HepG2 (cell line): ENCODE data around the gene RPP21. TPM values are rescaled to one million over a fixed set of nuclear protein-coding genes. Genes with fewer than 3 reads are reported as not detected.
A peak's percentile ranks its signal among the peaks of the same experiment; 100 is the strongest.

ENCODE experiments used
- CAMTA2 ChIP-seq: sonication (generic); formaldehyde crosslinking; IDR thresholded peaks from 2 replicates; pipeline ENCODE4 v1.4.0; 2020; ENCODE audit warnings: mild to moderate bottlenecking, missing genetic modification reagents, borderline replicate concordance
- CENPT ChIP-seq: sonication (generic); formaldehyde crosslinking; IDR thresholded peaks from 2 replicates; pipeline ENCODE4 v1.8.0; 2022; ENCODE audit warnings: low read depth, mild to moderate bottlenecking, moderate library complexity, missing genetic modification reagents
- CENPX ChIP-seq: sonication (generic); formaldehyde crosslinking; IDR thresholded peaks from 2 replicates; pipeline ENCODE4 v1.9.0; 2021; ENCODE audit warnings: mild to moderate bottlenecking, missing genetic modification reagents, moderate library complexity
- CREB1 ChIP-seq, 2 experiments: fragments of 450-650 bp in 1 of 2; IDR thresholded peaks; 2 replicates each; pipeline ENCODE4 v1.6.1; 2016 to 2017; ENCODE audit warnings: control low read depth in 1 of 2, mild to moderate bottlenecking in 1 of 2, missing compliant biosample characterization in 1 of 2, missing genetic modification characterization in 1 of 2
- ESRRA ChIP-seq: sonication (generic); formaldehyde crosslinking; IDR thresholded peaks from 2 replicates; pipeline ENCODE4 v1.5.1; 2020; ENCODE audit warnings: mild to moderate bottlenecking, low read depth, missing genetic modification reagents
- HMG20A ChIP-seq: IDR thresholded peaks from 2 replicates; pipeline ENCODE4 v1.6.1; 2016; ENCODE audit warnings: borderline replicate concordance
- KDM4B ChIP-seq: sonication (generic); formaldehyde crosslinking; IDR thresholded peaks from 2 replicates; pipeline ENCODE4 v1.4.0; 2020; ENCODE audit warnings: missing genetic modification reagents
- NCOA2 ChIP-seq: sonication (generic); formaldehyde crosslinking; IDR thresholded peaks from 2 replicates; pipeline ENCODE4 v1.8.0; 2022; ENCODE audit warnings: inconsistent platforms
- NKX3-1 ChIP-seq: sonication (generic); formaldehyde crosslinking; IDR thresholded peaks from 2 replicates; pipeline ENCODE4 v1.5.0; 2020; ENCODE audit warnings: missing genetic modification reagents
- REPIN1 ChIP-seq: sonication (generic); formaldehyde crosslinking; IDR thresholded peaks from 2 replicates; pipeline ENCODE4 v1.8.0; 2022; ENCODE audit warnings: missing genetic modification reagents, low read depth, mild to moderate bottlenecking, borderline replicate concordance
- SATB2 ChIP-seq: sonication (generic); formaldehyde crosslinking; IDR thresholded peaks from 2 replicates; pipeline ENCODE4 v1.5.0; 2020; ENCODE audit warnings: missing genetic modification reagents
- ZBTB38 ChIP-seq: sonication (generic); formaldehyde crosslinking; IDR thresholded peaks from 2 replicates; pipeline ENCODE4 v1.5.1; 2020; ENCODE audit warnings: mild to moderate bottlenecking, missing genetic modification reagents
- ZMYM4 ChIP-seq: sonication (generic); formaldehyde crosslinking; IDR thresholded peaks from 2 replicates; pipeline ENCODE4 v1.8.1; 2023; ENCODE audit warnings: mild to moderate bottlenecking, missing genetic modification reagents
- ZNF260 ChIP-seq: sonication (generic); formaldehyde crosslinking; IDR thresholded peaks from 2 replicates; pipeline ENCODE4 v1.4.0; 2020; ENCODE audit warnings: missing genetic modification reagents, low read depth, mild to moderate bottlenecking, borderline replicate concordance
- ZNF746 ChIP-seq: sonication (generic); formaldehyde crosslinking; IDR thresholded peaks from 2 replicates; pipeline ENCODE4 v1.8.0; 2022; ENCODE audit warnings: mild to moderate bottlenecking, missing genetic modification reagents
- polyA plus RNA-seq, 8 experiments: library from polyadenylated mRNA; depleted of rRNA in 3 of 8; stranded (reverse) in 7 of 8; unstranded in 1 of 8; fragments of >200 nt; fragmentation: Illumina TruSeq in 4 of 8; extraction: Trizol in 4 of 8; gene quantifications; 2 replicates each; pipeline versions ENCODE4 v1.2.1 to v1.2.3, GENCODE V29; 2011 to 2016; ENCODE audit warnings: low read depth in 4 of 8, missing spikeins in 1 of 8, mixed read lengths in 1 of 8; ENCODE audit not compliant: insufficient read depth in 1 of 8
- total RNA-seq, 5 experiments: library from RNA; depleted of rRNA; stranded (reverse); fragments of >200 nt; fragmentation: Illumina TruSeq; extraction: Trizol; gene quantifications; 2 replicates each; pipeline ENCODE4 v1.2.3, GENCODE V29; 2016; ENCODE audit warnings: low read depth in 1 of 5
- TF ChIP-seq, protein P1 (sequence below), 2 experiments: fragments of 450-650 bp in 1 of 2; sonication (generic) in 1 of 2; formaldehyde crosslinking; IDR thresholded peaks; 2 replicates each; pipeline versions ENCODE4 v1.5.0 to v1.8.0; 2020 to 2022; ENCODE audit warnings: mild to moderate bottlenecking in 1 of 2, missing genetic modification reagents in 1 of 2
- TF ChIP-seq, protein P2 (sequence below): sonication (generic); formaldehyde crosslinking; IDR thresholded peaks from 2 replicates; pipeline ENCODE4 v1.4.0; 2020; ENCODE audit warnings: missing genetic modification reagents, mild to moderate bottlenecking, borderline replicate concordance
- TF ChIP-seq, protein P3 (sequence below): sonication (generic); formaldehyde crosslinking; IDR thresholded peaks from 2 replicates; pipeline ENCODE4 v1.4.0; 2020; ENCODE audit warnings: mild to moderate bottlenecking, missing genetic modification reagents
- TF ChIP-seq, protein P4 (sequence below): IDR thresholded peaks from 2 replicates; pipeline ENCODE4 v1.6.1; 2016; ENCODE audit warnings: mild to moderate bottlenecking, missing biosample characterization, missing genetic modification reagents
- TF ChIP-seq, protein P5 (sequence below): sonication (generic); formaldehyde crosslinking; IDR thresholded peaks from 2 replicates; pipeline ENCODE4 v1.4.0; 2020; ENCODE audit warnings: missing genetic modification reagents, mild to moderate bottlenecking, borderline replicate concordance

RPP21 gene
- total and polyA plus RNA-seq, 2 of the 13 experiments (the other 11 are each of a cell fraction or from before 2014, with no cell fraction given) = 53.1 to 72.3 TPM

DNA sequence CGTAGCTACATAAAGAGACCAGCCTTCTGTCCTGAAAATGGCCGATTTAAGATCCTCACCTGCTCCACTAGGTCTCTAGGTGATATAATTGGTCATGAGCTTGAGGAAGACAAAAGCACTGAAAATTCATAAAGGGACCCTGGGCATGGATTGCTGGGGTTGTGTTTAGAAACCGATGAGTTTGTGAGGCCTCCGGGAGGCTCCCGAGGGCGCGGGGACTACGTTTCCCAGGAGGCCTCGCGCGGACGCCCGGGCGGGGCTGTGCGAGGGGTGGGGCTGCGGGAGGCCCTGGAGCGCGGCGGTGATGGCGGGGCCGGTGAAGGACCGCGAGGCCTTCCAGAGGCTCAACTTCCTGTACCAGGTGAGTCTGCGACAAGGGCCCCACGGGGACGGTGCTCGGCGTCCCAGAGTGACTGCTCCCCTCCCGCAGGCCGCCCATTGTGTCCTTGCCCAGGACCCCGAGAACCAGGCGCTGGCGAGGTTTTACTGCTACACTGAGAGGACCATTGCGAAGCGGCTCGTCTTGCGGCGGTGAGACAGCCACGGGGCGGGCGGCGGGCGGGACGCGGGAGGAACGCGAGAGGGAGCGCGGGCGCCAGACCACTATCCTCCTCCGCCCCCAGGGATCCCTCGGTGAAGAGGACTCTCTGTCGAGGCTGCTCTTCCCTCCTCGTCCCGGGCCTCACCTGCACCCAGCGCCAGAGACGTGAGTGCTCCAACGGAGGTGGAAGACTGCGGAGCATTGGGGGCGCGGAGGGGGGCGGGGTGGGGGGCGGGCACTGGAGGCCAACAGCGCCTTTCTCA lies at the start of gene RPP21 (continued):
- TF ChIP-seq, protein P1, sequence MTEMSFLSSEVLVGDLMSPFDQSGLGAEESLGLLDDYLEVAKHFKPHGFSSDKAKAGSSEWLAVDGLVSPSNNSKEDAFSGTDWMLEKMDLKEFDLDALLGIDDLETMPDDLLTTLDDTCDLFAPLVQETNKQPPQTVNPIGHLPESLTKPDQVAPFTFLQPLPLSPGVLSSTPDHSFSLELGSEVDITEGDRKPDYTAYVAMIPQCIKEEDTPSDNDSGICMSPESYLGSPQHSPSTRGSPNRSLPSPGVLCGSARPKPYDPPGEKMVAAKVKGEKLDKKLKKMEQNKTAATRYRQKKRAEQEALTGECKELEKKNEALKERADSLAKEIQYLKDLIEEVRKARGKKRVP (CRISPR knock-in tag; IDR thresholded peaks at IDR 0.05) = peak in 1 of 2 experiments; percentile 23; a peak in 1 of 4 replicates
- TF ChIP-seq ZNF260 (CRISPR knock-in tag) (no peak), NKX3-1 (peak; percentile 91; the same call in 1 of the 2 replicates), ESRRA (CRISPR knock-in tag) (no peak), NCOA2 (peak; percentile 66), CAMTA2 (0 out of 2 replicates have a peak, but pooled peaks have one; percentile 77), SATB2 (peak; percentile 82), CREB1 (IDR thresholded peaks at IDR 0.05) (no peak), CREB1 (CRISPR knock-in tag; IDR thresholded peaks at IDR 0.05) (no peak), ZNF746 (peak; percentile 83; the same call in 1 of the 2 replicates), HMG20A (CRISPR knock-in tag) (no peak; the same call in 1 of the 2 replicates), CENPX (CRISPR knock-in tag) (no peak), ZBTB38 (CRISPR knock-in tag) (peak; percentile 81; the same call in 1 of the 2 replicates), REPIN1 (CRISPR knock-in tag) (peak; percentile 87), ZMYM4 (peak; percentile 82), CENPT (0 out of 2 replicates have a peak, but pooled peaks have one; percentile 77), KDM4B (CRISPR knock-in tag) (peak; percentile 74; the same call in 1 of the 2 replicates)
- TF ChIP-seq, protein P2, sequence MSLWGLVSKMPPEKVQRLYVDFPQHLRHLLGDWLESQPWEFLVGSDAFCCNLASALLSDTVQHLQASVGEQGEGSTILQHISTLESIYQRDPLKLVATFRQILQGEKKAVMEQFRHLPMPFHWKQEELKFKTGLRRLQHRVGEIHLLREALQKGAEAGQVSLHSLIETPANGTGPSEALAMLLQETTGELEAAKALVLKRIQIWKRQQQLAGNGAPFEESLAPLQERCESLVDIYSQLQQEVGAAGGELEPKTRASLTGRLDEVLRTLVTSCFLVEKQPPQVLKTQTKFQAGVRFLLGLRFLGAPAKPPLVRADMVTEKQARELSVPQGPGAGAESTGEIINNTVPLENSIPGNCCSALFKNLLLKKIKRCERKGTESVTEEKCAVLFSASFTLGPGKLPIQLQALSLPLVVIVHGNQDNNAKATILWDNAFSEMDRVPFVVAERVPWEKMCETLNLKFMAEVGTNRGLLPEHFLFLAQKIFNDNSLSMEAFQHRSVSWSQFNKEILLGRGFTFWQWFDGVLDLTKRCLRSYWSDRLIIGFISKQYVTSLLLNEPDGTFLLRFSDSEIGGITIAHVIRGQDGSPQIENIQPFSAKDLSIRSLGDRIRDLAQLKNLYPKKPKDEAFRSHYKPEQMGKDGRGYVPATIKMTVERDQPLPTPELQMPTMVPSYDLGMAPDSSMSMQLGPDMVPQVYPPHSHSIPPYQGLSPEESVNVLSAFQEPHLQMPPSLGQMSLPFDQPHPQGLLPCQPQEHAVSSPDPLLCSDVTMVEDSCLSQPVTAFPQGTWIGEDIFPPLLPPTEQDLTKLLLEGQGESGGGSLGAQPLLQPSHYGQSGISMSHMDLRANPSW (CRISPR knock-in tag) = 0 out of 2 replicates have a peak, but pooled peaks have one; percentile 19
- TF ChIP-seq, protein P3, sequence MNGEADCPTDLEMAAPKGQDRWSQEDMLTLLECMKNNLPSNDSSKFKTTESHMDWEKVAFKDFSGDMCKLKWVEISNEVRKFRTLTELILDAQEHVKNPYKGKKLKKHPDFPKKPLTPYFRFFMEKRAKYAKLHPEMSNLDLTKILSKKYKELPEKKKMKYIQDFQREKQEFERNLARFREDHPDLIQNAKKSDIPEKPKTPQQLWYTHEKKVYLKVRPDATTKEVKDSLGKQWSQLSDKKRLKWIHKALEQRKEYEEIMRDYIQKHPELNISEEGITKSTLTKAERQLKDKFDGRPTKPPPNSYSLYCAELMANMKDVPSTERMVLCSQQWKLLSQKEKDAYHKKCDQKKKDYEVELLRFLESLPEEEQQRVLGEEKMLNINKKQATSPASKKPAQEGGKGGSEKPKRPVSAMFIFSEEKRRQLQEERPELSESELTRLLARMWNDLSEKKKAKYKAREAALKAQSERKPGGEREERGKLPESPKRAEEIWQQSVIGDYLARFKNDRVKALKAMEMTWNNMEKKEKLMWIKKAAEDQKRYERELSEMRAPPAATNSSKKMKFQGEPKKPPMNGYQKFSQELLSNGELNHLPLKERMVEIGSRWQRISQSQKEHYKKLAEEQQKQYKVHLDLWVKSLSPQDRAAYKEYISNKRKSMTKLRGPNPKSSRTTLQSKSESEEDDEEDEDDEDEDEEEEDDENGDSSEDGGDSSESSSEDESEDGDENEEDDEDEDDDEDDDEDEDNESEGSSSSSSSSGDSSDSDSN (CRISPR knock-in tag) = peak; percentile 95
- TF ChIP-seq, protein P4, sequence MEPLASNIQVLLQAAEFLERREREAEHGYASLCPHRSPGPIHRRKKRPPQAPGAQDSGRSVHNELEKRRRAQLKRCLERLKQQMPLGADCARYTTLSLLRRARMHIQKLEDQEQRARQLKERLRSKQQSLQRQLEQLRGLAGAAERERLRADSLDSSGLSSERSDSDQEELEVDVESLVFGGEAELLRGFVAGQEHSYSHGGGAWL (CRISPR knock-in tag) = peak; percentile 96
- TF ChIP-seq, protein P5, sequence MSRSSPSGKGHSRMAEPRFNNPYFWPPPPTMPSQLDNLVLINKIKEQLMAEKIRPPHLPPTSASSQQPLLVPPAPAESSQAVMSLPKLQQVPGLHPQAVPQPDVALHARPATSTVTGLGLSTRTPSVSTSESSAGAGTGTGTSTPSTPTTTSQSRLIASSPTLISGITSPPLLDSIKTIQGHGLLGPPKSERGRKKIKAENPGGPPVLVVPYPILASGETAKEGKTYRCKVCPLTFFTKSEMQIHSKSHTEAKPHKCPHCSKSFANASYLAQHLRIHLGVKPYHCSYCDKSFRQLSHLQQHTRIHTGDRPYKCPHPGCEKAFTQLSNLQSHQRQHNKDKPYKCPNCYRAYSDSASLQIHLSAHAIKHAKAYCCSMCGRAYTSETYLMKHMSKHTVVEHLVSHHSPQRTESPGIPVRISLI (CRISPR knock-in tag) = no peak
